ENCODE results near the gene EML2. TPM values are rescaled to one million over a fixed set of nuclear protein-coding genes. Genes with fewer than 3 reads are reported as not detected.

Gene EML2
- total and polyA plus RNA-seq, 2 of the 8 experiments (the other 6 are each of a cell fraction or from before 2014, with no cell fraction given), result 28.8 to 29.4 TPM

DNA sequence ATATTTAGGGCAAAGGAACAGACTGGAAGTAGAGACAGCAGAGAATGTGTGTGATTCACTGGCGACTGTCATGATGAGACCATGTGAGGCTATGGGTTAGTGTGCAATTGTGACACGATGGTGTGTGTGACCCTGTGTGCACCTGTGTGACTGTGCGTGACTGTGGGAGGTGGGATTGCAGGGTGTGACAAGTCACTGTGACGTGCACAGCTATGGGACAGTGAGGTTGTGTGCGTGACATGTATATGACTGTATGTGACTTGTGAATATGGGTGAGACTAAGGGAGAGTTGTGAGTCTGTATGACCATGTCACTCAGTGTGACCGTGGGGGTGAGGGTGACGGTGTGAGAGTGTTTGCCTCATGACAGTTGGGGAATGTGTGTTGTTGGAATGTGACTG lies 25.4 kb upstream of the EML2 start:
- Histone ChIP-seq H3K4me3 (ENCODE audit: extremely low read depth in 1 of 4, insufficient read depth in 2 of 4, low read depth in 3 of 4, low read length in 4 of 4) (no peak overlapping the region), H3K79me1 (ENCODE audit: low read depth, low read length) (no peaks in the 10 kb centered on the region), H4K20me1 (replicated peaks in 1 of 2; ENCODE audit: control insufficient read depth in 1 of 2, insufficient read depth in 2 of 2, low read length in 2 of 2) (peaks cover 0 to 2% of the 10 kb centered on the region in 2 experiments), H2AFZ (ENCODE audit: low read length) (no peak overlapping the region), H2BK20ac (ENCODE audit: low read length) (0 out of 2 replicates have a peak overlapping the region, but pooled peaks have one; percentile 68), H4K91ac (replicated peaks; ENCODE audit: insufficient read length, low read length) (peak overlapping the region; percentile 31), H3K4me1 (replicated peaks in 1 of 4; ENCODE audit: control insufficient read depth in 3 of 4, insufficient read depth in 4 of 4, low read length in 3 of 4) (peaks cover 7 to 15% (median 10%) of the 10 kb centered on the region in 4 experiments), H3K9ac (replicated peaks in 1 of 4; ENCODE audit: extremely low read depth in 1 of 4, low read depth in 3 of 4, low read length in 3 of 4) (no peak overlapping the region), H3K4me2 (ENCODE audit: insufficient read depth in 1 of 2, low read depth in 2 of 2, low read length in 2 of 2) (no peak overlapping the region), H3K14ac (ENCODE audit: insufficient read length) (no peak overlapping the region), H3K18ac (ENCODE audit: extremely low read depth, low read length) (0 out of 2 replicates have a peak overlapping the region, but pooled peaks have one; percentile 2), H3K23me2 (ENCODE audit: low read depth, low read length) (peaks cover 14% of the 10 kb centered on the region), H2BK15ac (ENCODE audit: low read length) (peak overlapping the region; percentile 73), H4K5ac (ENCODE audit: insufficient read length, low read depth, low read length) (no peak overlapping the region), H2BK12ac (ENCODE audit: low read depth, low read length) (peak overlapping the region; percentile 51; the same call in 1 of the 2 replicates), H2AK5ac (ENCODE audit: low read depth, low read length) (peak overlapping the region; percentile 5), H3K56ac (replicated peaks; ENCODE audit: insufficient read length, low read depth, low read length) (no peak overlapping the region), H2BK5ac (ENCODE audit: low read depth, low read length) (0 out of 2 replicates have a peak overlapping the region, but pooled peaks have one; percentile 7), H3K9me3 (ENCODE audit: insufficient read depth in 2 of 2, low read depth in 1 of 2, low read length in 1 of 2) (no peaks in the 10 kb centered on the region), H3K27me3 (replicated peaks in 1 of 4; ENCODE audit: control insufficient read depth in 3 of 4, extremely low read depth in 1 of 4, insufficient read depth in 3 of 4, low read length in 3 of 4) (peaks cover 12 to 16% (median 16%) of the 10 kb centered on the region in 4 experiments), H2BK120ac (replicated peaks; ENCODE audit: low read depth, low read length) (no peak overlapping the region), H4K8ac (ENCODE audit: extremely low read depth, insufficient read depth, low read length) (no peak overlapping the region), H3K36me3 (ENCODE audit: control insufficient read depth in 2 of 4, insufficient read depth in 4 of 4, low read length in 3 of 4) (no peaks in the 10 kb centered on the region), H3K79me2 (ENCODE audit: control insufficient read depth in 1 of 2, insufficient read depth in 2 of 2, low read length in 2 of 2) (no peaks in the 10 kb centered on the region), H3K23ac (ENCODE audit: insufficient read length) (no peak overlapping the region), H3K4ac (replicated peaks; ENCODE audit: insufficient read length, low read depth, low read length) (no peak overlapping the region), H3K27ac (ENCODE audit: low read depth, low read length) (no peak overlapping the region)
- FAIRE-seq (no peak), DNase-seq (ENCODE audit: low read depth in 1 of 2, low spot score in 2 of 2) (no peak)
- WGBS, 2 experiments (ENCODE audit: extremely low coverage in 1 of 2, insufficient coverage in 1 of 2, insufficient read length in 1 of 2, insufficient replicate concordance in 2 of 2, low coverage in 1 of 2, low lambda C conversion rate in 2 of 2, missing lambda C conversion rate in 1 of 2), result 84% methylated on average over 7 of the region's 7 CpGs; no CpG with 5 or more reads in 1 of the 2 experiments
- POLR2A ChIA-PET (ENCODE audit: partially characterized antibody), result no interaction called here
- CTCF ChIA-PET (ENCODE audit: partially characterized antibody), result no interaction called here
- TF ChIP-seq, protein P1, sequence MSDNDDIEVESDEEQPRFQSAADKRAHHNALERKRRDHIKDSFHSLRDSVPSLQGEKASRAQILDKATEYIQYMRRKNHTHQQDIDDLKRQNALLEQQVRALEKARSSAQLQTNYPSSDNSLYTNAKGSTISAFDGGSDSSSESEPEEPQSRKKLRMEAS (IDR thresholded peaks at IDR 0.05), result no peak
- TF ChIP-seq SP1 (IDR thresholded peaks at IDR 0.05; ENCODE audit: low read depth, low read length) (no peak), POU5F1 (IDR thresholded peaks at IDR 0.05; ENCODE audit: low read depth, low read length) (no peak), SUZ12 (IDR thresholded peaks at IDR 0.05; ENCODE audit: low read length) (no peak), CREB1 (IDR thresholded peaks at IDR 0.05) (no peak), RNF2 (IDR thresholded peaks at IDR 0.05; ENCODE audit: borderline replicate concordance, low read depth, low read length, missing control alignments, poor library complexity, severe bottlenecking) (no peak), FOSL1 (IDR thresholded peaks at IDR 0.05; ENCODE audit: insufficient read depth, low read depth, low read length) (no peak), CBX8 (IDR thresholded peaks at IDR 0.05; ENCODE audit: borderline replicate concordance, low read depth, low read length) (no peak), RFX5 (IDR thresholded peaks at IDR 0.05; ENCODE audit: borderline replicate concordance, low read depth, low read length) (no peak), SAP30 (IDR thresholded peaks at IDR 0.05; ENCODE audit: insufficient read depth, insufficient replicate concordance, low read length) (no peak), BCL11A (IDR thresholded peaks at IDR 0.05; ENCODE audit: low read depth in 2 of 2, low read length in 2 of 2) (no peak)

All from H1 (cell line).